ENCODE data around the gene RERE.

- TF ChIP-seq EZH2 (IDR thresholded peaks at IDR 0.05) = no peak
- TF ChIP-seq POLR2AphosphoS5 (IDR thresholded peaks at IDR 0.05; ENCODE audit: borderline replicate concordance, low read depth, low read length) = no peak
Observed at GRCh38 chr1:8415526-8416278, 401.7 kb downstream of the RERE start.

Measured in SK-N-MC (cell line).